GM21447 (cell line): ENCODE results near the gene MAGEF1.

Experiments
- ATAC-seq: cut with Tn5 transposase; IDR thresholded peaks from one replicate; pipeline ENCODE4 v1.9.1; 2021; ENCODE audit not compliant: unreplicated experiment

The MAGEF1 gene

DNA sequence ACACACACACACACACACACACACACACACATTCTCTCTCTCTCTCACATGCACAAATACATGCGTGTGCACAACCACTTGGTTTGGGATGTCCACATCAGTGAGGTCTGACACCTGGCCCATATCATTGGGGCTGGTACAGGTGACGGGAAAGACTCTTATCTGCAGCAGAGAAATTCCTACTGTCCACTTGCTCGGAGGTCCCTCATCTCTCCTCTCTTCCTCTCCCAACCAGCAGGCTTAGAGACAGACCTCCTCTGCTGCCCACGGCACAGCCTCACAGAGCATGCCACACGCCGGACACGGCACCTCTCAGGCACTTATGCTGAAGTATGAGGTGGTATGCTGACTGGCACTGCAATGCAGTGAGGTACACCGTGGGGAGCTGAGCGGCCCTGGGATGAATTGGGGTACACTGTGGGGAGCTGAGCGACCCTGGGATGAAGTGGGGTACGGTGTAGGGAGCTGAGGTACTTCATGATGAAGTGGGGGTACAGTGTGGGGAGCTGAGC, 41.7 kb downstream of the MAGEF1 start:
- no peak for ATAC-seq

DNA sequence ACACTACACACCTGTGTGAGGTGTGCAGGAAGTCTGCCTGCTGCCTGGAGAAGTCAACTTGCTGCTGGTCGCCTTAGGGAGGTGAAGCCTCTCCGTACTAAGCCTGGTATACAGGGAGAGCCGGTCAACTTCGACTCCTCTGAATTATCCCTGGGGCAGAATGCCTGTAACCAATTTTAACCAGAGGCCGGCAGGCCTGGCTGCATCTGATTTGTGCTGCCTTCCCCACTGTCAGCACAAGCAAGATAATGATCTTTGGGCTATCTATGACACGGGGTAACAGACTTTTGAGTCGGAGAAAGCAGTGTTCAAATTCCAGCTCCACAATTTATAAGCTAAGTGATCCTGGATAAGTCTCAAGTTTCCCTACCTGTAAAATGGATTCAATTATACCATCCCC, 42.3 kb downstream of the MAGEF1 start:
- ATAC-seq: no peak

DNA sequence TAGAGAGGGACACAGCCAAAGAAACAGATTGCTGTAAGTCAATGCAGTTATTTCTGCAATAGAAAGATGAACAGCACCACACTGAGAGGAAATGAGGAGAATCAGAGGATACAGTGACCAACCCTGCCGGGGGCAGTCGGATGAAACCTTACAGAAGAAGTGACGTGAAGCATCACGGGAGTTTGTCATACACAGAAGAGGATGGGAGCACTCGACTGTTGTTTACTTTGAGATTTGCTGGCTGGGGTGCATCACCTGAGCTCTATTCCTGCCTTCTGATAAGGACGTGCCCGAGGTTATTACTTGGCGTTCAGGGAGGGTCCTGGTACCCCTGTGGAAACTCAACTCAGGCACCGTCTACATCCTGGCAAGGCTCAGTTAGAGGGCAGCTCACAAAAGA, 45.4 kb downstream of the MAGEF1 start:
- ATAC-seq: no peak

DNA sequence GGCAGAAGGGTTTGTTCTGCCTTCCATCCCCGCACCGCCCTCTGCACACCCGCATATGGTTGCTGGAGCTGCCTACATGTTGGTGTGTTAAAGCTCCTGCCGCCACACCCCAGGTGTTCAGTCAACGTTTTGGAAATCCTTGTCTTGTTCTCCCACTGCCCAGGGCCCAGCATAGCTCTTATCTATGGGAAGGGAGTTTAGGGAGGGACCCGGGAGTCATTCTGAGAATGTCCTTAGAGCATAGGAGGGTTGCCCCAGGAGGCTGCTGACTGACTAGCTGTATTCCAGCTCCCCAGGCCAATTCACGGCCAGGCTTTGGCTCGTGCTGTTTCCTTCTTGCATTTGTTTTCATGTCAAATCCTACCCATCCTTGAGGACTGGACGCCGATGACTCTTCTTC, 46.8 kb downstream of the MAGEF1 start:
- no peak for ATAC-seq

DNA sequence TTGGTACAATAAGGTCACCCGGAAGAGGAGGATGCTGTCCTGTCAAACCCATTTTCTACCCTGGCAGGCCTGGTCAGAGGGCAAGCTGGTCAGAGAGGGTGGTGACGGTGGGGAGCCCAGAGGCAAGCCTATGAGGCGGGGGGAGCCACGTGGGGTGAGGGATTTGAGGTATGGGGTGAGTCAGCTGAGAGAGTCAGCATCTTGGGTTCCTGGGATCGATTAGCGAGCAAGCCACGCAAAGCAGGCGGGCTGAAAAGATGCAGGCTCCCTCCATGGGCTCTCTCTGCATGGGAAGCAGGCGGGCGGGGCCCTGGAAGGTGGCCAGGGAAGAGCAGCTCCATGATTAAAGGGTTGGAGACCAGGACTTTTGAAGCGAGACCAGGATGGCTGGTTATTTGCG, 48.1 kb downstream of the MAGEF1 start:
- ATAC-seq: no peak

DNA sequence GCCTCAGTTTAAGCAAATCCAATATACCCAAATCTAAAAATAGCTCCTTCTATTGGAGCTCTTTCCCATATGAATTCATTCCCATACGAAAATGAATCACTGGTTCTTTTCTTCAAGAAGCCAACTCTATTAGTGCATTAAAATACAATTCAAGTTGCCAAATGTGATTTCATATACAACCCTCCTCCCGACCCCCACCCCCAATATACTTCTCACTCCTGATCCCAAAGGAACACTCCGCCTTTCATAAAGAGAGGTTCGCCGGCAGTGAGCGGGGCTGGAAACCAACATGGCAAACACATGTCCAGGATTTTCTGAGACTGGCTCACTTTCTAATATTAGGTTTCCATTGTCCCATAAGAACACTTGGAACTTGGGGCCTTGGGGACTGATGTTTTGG, 48.5 kb downstream of the MAGEF1 start:
- no peak for ATAC-seq

DNA sequence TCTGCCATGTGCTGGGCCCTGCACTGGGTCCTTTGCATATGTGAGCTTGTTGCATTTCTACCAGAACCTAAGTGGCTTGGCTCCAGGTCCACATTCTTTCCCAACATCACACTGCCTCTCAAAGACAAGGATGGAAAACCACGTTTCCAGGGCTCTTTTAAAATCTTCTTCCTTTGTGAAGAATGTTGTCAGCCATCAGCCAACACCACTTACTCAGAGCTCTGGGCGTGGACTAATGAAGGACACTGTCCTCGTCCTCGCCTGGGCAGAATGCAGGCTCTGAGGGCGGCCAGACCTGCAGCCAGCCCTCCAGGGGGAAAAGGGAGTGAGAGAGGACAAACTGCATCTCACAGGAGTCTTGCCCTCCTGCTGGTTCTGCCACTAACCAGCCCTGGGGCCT, 49.7 kb downstream of the MAGEF1 start:
- no peak for ATAC-seq

DNA sequence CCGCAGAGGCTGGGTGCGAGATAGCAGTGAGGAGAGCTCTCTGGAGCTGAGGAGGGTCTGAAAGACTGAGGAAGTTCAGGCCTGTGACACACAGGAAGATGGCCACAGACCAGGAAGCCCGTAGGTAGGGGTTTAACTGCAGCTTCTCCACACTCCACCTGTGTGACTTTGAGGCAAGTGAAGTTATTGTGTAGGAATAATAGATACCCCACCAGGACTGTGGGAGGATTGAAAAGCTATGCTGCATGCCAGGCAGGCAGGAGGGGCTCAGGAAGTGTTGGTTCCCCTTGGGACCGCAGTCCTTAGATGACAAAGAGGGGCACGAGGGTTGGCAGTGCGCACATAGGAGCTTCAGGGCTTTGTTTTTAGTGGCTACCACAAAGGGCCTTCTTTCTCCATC, 50.9 kb downstream of the MAGEF1 start:
- ATAC-seq: no peak
